Measurements from ENCODE around the gene AIM2.
"Not testable (repeated sequence)": the region's sequence is repeated elsewhere in the genome, so short reads cannot be mapped to it uniquely, and the experiment has no call there.

The AIM2 gene

DNA sequence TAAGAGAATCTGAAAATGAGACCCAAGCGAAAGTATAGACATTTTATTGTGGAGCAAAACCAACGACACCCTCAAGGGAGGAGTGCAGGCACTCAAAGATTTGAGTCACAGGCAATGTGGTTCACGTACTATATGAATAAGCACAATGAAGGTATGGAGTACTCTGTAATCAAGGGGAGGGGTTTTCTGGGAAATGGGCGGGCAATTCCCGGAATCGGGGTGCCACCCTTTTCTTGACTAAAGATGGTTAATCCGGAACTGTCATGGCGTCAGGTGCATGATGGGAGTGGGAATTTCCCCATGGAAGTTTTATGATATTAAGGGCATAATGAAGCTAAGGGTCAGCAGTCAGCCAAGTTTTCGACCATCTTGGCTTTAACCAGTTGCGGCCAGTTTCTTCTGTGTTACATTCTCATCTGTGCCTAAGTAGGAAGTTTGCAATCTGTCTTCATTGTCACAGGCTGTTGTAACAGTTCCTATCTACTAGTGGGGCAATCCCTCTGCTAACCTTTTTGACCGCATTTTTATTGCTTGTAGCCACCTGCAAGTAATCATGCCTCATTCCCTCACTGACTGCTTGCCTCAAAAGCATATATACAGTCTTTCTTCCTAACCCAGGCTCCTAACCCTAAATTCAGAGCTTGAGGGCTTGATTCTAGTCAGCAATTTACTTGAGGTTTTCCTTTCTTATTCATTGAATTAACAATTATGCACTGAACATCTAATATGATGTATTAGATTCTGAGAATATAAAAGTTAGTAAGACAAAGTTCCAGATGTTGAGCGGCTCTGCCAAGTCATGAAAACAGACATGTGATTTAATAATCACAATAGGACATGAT is 775 bp upstream of the AIM2 start:
- DNase-seq = peak; percentile 96

DNA sequence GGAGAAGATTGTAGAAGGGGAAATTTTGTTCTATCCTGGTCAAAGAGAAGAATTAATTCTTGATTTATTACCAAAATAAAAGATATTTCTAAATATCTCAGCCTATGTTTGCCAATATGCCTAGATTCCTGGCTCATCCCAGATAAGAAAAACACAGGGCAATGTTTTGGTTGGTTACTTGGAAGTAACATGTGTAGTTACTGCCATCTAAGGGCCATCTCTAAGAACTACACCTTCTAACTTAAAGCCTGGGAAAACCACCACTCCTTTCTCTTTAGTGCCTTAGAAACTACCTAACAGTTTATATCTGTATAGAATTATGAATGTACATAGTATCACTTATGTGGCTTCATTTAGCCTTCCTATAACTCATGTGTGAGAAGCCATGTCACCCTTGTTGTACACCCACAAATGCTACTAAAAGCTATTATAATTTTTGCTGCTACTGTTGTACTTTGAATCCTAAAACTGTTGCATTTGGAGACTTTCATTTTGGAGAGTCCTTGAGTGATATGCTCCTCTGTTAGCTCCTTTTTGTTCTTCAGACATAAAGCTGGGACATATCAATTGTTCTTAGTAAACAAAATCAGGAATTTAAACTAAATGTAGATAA is 4.5 kb downstream of the AIM2 start:
- no peak for DNase-seq

DNA sequence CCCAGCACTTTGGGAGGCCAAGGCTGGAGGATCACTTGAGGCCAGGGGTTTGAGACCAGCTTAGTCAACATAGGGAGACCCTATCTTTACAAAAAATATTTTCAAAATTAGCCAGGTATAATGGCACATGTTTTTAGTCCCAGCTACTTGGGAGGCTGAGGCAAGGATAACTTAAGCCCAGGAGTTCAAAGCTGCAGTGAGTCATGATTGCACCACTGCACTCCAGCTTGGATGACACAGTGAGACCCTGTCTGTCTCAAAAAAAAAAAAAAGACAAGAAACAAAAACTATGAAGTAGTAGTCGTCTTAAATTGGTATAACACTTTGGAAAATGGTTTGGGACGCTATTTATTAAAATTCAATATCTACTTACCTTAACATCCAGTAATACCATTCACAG is 7.7 kb downstream of the AIM2 start:
- DNase-seq = no peak

DNA sequence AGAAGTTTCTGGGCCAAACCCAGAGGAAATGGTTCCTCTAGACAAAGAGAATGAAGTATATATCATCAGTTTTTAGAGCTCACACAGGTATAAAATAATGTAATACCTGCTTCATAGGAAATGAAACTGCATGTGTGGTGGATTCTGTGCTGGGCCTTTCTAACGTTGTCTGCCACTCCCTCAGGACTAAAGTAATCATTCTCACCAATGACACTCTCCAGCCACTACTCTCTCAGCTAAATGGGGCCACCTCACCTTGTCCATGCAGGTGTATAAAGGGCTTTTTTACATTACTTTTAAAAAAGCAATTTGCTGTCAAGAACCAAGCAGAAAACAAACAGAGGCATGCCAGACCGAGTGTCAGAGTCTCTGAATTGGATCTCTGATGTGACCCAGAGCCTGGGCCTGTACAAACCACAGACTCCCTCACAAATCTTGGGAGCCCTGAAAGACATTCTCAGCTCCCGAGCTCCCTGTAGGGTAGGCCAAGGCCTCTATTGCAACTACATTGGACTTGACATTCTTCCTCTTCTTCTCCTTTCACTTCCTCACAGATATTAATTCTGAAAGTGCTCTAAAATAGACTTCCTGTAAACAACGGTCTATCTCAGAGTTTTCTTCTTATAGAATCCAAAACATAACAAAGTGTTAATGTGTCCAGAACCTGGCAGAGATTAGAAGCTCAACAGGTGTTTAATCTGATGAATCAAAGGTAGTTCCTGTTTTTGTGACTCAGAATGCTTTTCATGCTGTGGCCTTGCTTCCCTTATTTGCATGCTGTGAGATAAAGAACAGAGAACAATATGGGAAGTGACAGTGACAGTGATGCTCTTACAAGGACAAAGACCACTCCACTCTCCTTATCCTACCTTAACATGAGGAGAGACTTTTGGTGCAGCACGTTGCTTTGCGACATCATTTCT is 8.6 kb downstream of the AIM2 start:
- DNase-seq = no peak

DNA sequence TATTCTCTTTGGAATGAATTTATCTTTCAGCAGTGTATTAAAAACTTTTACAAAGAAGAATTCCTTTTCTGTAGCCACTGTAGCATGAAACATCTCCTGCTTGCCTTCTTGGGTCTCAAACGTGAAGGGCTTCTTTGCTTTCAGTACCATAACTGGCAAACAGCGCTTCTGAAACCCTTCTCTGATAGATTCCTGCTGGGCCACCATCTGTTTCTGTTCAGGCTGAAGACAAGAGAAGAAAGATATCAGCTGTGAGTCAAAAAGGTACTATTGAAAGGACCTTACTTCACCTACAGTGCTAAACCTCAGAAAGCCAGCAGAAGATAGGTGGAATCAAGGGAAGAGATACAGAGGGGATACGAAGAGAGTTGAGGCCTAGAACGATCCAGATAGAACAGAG is 10.5 kb downstream of the AIM2 start:
- DNase-seq = no peak

DNA sequence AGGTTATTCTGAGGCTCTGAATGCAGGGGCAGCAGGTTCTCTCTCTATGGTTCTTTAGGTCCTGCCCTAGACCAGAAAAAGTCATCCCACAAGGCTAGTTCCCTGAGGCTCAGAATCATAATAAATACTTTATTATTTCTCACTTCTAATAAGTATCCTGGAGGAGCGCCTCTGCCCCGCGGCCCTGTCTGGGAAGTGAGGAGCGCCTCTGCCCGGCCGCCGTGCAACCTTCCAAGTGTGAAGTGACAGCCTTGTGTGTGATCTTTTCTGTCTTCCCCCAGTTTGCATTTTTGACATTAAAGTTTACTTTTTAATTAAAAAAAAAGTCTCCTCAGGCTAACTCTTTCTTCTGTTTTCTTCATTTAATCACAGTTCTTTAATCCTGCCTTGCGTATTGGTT is 11.5 kb downstream of the AIM2 start:
- DNase-seq = no peak

DNA sequence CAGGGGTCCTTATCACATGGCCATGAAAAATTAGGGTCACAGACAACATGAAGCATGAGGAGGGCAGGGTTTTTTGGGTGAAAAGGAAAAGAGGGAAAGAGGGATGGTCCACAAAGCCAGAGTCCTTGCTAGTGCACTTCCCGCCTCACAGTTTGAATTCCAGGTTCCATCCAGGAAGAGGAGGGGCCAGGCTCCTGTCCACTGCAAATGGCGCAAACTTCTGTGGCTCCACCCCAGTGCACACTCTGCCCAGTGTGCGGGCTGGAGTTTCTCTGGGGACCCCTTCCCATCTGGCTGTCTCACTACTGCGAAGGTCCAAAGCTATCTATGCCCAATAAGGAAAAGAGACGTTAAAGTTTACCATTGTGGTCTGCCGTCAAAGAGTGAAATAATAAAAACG is 17.8 kb downstream of the AIM2 start:
- no peak for DNase-seq

DNA sequence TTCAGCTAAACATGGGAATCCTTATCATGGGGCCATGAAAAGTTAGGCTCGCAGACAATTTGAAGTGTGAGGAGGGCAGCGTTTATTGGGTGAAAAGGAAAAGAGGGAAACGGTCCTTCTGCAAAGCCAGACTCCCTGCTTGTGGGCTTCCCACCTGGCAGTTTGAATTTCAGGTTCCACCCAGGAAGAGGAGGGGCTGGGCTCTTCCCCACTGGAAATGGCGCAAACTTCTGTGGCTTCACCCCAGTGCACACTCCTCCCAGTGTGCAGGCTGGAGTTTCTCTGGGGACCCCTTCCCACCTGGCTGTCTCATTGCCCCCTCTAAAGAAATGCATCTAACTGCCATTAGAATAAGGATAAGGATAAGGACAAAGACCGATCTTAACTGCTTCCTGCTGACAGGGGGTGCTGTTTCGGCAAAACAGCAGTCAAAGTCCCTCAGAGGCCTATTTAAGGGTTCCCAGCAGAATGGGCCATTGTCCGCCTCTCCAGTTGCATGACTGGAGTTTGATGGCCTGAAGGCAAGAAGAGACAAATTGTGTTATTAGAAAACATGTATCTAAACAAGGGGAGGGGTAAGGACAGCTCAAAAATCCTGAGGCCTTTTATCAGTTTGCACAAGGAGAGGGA is 20.4 kb downstream of the AIM2 start:
- DNase-seq = no peak

DNA sequence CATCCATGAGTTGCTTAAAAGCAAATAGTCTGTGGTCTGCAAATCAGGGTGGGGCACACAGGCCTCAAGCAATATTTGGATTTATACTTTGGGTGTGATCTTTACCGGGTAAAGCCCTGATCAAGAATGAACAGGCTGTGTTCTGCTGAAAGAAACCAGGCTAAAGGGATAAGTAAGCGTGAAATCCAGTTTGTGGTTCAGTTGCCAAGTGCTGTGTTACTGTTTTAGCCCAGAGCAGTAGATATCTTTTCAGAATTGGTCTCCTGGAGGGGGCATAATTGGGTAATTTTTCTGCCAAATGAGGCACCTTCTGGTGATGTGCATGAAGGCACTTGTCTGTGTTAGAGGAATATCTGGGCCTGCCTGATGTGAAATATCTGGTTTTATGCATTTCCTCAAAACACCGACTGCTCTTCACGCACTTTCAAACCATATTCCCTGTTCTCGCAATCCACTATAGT is 21.4 kb downstream of the AIM2 start:
- DNase-seq = no peak

DNA sequence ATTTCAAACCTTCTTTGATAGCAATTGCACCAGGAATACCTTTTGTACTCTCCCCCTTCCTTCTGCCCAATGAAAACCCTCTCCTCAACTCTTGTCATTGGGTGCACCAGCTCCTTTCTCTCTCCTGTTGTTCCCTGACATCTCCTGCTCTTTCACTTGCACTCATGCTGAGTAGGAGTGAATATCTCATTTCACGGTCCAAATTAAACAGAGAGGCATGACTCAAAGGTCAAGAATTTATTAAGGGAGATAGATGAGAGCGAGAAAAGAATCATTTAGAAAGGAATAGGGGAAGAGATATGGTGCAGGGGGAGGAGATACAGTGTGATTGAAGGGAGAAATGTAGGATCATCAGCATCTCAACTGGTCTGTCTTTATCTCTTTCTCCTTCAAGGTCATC is 22.1 kb downstream of the AIM2 start:
- no peak for DNase-seq

DNA sequence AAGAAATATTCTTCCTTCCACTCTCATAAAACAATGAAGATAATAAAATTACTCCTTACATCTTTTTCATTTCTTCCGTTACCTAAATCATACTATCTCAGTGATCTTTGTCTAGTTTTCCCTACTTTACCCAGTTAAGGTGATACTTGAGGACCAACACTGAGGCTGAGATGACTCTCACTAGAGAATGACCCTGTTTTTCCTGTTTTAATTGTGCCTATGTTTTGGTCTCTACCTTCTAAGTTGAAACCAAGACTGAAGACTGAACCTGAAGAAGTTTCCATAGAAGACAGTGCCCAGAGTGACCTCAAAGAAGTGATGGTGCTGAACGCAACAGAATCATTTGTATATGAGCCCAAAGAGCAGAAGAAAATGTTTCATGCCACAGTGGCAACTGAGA is 25.1 kb downstream of the AIM2 start:
- DNase-seq = no peak

DNA sequence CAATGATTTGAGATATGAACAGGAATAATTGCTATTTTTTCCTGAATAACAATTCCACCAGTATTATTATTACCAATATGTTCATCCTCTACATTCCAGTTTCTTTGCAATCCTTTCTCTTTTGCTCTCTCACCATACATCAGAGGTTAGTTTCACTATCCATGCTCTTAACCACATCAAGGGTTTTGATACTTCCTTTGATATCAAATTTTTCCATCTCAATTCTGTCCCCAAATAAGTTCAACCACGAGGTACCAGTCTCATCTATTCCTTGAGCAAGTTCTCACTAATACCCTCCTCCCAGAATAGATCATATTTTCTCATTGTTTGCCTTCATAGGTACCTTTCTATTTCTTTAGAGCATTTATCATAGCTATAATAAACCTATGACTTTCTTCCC is 30.1 kb downstream of the AIM2 start:
- not testable (repeated sequence) for DNase-seq

DNA sequence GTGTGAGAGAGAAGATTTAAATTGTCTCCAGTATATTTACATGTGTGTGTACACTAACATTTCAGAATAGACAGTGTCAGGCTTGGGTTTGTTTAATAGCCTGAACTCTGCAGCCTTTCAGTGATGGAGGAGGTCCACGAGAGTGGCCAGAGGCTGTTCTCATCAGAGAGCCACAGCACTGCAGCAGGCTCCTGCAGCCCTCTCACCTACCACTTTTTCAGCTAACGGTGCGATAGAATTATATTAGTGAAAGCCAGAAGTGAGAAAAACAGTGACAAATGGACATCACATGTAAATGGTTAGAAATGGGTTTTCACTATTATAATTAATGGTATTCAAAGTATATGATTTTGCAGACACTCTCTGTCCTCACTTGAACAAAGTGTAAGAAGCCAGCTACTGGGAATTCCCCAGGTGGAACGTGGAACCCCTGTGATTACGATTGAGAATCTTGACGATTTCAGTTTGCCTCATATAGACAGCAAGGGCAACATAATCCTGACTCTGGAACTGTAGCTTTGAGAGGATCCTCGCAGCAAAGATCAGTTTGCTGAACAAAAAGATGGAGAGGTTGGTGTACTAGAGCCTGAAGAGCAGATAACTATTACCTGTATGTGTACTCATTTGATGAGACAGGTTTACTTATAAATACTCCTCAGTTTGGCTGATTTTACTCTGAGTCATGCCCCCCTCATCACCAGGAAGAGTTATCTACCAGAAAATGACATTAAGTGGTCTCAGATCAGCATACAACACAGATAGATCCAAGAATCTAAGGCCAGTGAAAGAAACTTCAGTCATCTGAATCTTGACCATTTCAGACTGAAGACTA is 35.5 kb downstream of the AIM2 start:
- peak; percentile 21 for DNase-seq

DNA sequence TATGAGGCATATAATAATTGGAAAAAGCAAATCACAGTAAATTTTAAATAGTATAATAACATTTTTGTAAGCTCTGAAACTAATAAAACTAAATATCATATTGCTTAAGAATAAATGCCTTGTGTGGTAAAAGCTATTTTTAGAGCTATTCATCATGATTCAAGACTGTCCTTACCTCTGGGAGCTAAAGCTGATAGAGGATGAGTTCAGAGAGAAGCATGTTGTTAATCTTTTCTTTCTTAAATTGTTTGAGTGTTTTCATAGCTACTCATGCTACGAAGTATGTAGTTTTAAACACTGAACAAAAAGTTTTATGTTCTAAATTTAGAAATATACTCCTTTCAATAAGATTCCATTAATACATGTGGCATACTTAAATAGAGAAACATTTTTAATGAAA is 36.4 kb downstream of the AIM2 start:
- DNase-seq = no peak

DNA sequence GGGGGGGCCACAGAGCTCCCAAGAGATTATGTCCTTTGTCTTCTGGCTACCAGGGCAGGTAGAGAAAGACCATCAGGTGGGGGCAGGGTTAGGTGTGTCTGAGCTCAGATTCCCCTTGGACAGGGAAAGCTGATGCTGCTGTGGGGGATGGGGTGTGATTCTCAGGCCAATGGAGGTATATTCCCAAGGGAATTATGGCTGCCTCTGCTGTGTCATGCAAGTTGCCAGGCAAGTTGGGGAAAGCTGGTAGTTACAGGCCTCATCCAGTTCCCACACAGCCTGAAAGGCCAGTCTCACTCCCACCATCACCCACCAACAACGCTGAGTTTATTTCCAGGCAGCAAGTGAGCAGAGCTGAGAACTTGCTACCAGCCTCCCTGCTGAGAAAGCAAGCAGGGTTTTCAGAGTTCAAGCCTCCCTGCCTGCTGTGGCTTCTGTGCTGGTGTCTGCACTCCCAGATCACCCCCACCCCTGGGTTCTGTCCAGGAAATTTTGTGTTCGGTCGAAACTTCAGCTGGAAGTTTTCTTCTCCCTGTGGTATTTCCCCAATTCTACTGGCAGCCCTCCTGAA is 45.6 kb downstream of the AIM2 start:
- DNase-seq = no peak

DNA sequence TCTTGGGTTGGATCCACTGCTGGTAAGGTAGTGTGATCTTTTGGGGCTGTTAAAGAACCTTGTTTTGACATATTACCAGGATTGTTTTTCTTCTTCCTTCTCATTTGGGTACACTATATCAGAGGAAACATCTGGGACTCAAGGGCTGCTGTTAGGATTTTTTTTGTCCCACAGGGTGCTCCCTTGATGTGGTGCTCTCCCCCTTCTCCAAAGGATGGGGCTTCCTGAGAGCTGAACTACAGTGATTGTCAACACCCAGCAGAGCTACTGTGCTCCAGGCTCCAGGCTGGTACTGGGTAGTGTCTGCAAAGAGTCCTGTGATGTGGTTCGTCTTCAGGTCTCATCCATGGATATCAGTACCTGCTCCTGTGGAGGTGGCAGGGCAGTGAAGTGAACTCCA is 46.3 kb downstream of the AIM2 start:
- no peak for DNase-seq

DNA sequence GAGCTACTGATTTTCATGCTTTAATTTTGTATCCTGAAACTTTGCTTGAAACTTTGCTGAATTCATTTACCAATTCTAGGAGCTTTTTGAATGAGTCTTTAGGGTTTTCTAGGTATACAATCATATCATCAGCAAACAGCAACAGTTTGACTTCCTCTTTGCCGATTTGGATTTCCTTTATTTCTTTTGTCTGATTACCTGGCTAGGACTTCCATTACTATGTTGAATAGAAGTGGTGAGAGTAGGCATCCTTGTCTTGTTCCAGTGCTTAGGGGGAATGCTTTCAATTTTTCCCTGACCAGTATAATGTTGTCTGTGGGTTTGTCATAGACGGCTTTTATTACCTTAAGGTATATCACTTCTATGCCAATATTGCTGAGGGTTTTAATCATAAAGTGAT is 49.7 kb downstream of the AIM2 start:
- DNase-seq = not testable (repeated sequence)

DNA sequence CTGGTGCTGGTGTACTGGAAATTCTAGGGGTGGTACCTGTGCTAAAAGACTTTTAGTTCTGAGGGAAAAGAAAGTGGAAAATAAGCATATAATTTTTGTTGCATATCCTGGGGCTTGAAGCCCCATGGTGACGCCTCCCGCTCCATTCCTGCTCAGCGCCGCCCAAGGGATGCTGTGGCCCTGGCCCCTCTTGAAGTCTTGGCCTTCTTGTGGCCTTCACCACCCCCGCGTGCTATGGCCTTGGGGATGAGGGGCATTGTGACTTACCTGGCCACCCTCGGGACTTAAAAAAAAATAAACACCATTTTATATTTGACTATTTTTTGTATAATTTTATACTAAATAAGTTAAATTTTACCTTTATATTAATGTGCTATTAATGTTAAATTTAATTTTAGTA is 51.5 kb downstream of the AIM2 start:
- no peak for DNase-seq

DNA sequence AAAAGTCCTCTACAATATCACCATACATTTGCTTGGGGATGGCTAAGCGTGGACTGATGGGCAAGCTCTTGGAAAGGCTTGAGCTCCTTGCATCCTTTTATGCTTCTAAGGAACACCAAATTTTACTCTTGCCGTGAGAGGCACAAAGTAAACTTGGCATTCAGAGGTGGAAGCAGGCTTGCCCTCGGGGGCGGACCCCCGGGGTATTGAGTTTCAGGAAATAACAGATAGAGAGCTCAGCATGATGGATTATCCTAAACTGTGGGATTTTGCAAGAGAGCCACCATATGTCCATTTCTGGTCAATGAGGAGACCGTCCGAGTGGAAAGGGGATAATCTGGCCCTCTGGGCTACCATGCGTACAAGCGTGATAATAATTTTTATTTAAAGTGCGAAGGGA is 52.8 kb downstream of the AIM2 start:
- DNase-seq = no peak

DNA sequence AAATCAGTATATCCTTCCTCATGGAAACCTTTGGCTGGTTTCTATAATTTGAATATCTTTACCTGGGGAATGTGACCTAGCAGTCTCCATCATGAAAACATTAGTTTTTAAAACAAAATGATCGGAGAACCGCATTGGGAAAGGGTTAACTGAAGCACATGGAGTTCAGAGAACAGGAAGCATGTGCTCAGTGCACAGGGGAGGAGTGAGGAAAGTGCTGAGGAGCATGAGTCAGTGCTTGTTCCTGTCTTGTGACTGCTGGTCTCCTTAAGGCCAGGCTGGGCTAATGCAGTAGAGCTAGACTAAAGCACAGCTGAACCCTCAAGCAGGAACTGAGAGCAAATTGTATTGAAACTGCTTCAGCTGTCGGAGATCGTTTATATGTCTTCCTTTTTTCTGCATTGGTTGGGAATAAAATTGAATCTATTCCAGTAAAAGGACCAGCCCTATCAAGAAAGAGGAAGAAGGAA is 61.1 kb downstream of the AIM2 start:
- DNase-seq = peak; percentile 79

DNA sequence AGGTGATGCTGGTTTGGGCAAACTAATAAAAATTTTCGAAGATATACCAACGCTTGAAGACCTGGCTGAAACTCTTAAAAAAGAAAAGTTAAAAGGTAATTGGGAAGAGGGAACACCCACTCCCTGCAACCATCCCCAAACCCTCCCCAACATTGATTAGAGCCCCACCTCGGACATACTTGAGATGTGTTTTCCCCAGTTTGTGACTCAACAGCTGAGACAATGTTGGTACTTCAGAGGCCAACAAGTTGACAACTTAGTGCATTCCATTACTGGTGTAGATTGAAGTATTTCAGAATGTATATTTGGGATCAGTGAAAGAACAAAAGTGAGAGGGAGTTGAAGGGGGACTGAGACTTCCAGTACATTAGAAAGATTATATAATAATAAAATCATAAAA is 61.7 kb downstream of the AIM2 start:
- DNase-seq = peak; percentile 36
